SK-N-SH (cell line): ENCODE results near the gene POLR2C. TPM values are rescaled to one million over a fixed set of nuclear protein-coding genes. Genes with fewer than 3 reads are reported as not detected.

Experiments
- CTCF ChIA-PET: fragments of 300-600, 350-600 bp; formaldehyde crosslinking; extraction: SDS; loops from one replicate; lab custom pipeline; 2021; lab: Yijun Ruan, JAX
- POLR2A ChIA-PET: fragments of 350-600 bp; sonication (Branson Sonifier 250); formaldehyde crosslinking; extraction: SDS; loops from one replicate; lab custom pipeline; 2020; ENCODE audit warnings: antibody characterized with exemption, inconsistent platforms; lab: Yijun Ruan, JAX
- DNase-seq: peaks from one replicate; pipeline ENCODE4 v3.0.0; 2012
- H2AFZ ChIP-seq: fragments of 200-600 bp; sonication (generic); 2 replicates; pipeline ENCODE4 v1.8.1; 2016; ENCODE audit warnings: antibody characterized with exemption, mild to moderate bottlenecking, low read depth
- H3F3A ChIP-seq: fragments of 200-600 bp; sonication (generic); replicated peaks from 2 replicates; pipeline ENCODE3; 2016; ENCODE audit warnings: antibody characterized with exemption, mild to moderate bottlenecking; ENCODE audit not compliant: insufficient read depth
- H3K27ac ChIP-seq, 2 experiments: fragments of 200-500 bp in 1 of 2; fragments of 200-600 bp in 1 of 2; sonication (Bioruptor generic) in 1 of 2; sonication (generic), shearing (Covaris generic) in 1 of 2; 2 replicates each; pipeline versions ENCODE4 v1.5.1 to v1.6.1; 2014 to 2016; ENCODE audit warnings: low read depth in 2 of 2, inconsistent platforms in 1 of 2, low read length in 1 of 2, mild to moderate bottlenecking in 1 of 2, mixed read lengths in 1 of 2
- H3K27me3 ChIP-seq: fragments of 200-600 bp; sonication (generic), shearing (Covaris generic); 2 replicates; pipeline ENCODE4 v1.6.1; 2016; ENCODE audit warnings: mixed run types; ENCODE audit not compliant: insufficient read depth
- H3K36me3 ChIP-seq, 2 experiments: fragments of 200-500 bp in 1 of 2; fragments of 200-600 bp in 1 of 2; sonication (Bioruptor generic) in 1 of 2; sonication (generic) in 1 of 2; replicated peaks in 1 of 2; 2 replicates each; pipeline versions ENCODE3 to v1.5.1; 2014 to 2016; ENCODE audit warnings: low read length in 1 of 2, mild to moderate bottlenecking in 1 of 2; ENCODE audit not compliant: insufficient read depth in 2 of 2, control insufficient read depth in 1 of 2
- H3K4me1 ChIP-seq, 2 experiments: fragments of 200-500 bp in 1 of 2; fragments of 200-600 bp in 1 of 2; sonication (Bioruptor generic) in 1 of 2; sonication (generic), shearing (Covaris generic) in 1 of 2; 2 replicates each; pipeline versions ENCODE4 v1.5.1 to v1.6.1; 2014 to 2016; ENCODE audit warnings: low read depth in 1 of 2, low read length in 1 of 2, mixed run types in 1 of 2; ENCODE audit not compliant: insufficient read depth in 2 of 2, control insufficient read depth in 1 of 2
- H3K4me2 ChIP-seq: fragments of 200-600 bp; sonication (generic), shearing (Covaris generic); 2 replicates; pipeline ENCODE4 v1.6.1; 2017; ENCODE audit warnings: mixed run types
- H3K4me3 ChIP-seq, 2 experiments: fragments of 200-500 bp in 1 of 2; fragments of 200-600 bp in 1 of 2; sonication (Bioruptor generic) in 1 of 2; sonication (generic), shearing (Covaris generic) in 1 of 2; 2 replicates each; pipeline versions ENCODE4 v1.5.1 to v1.8.1; 2014 to 2016; ENCODE audit warnings: low read depth in 2 of 2, inconsistent platforms in 1 of 2, low read length in 1 of 2, mild to moderate bottlenecking in 1 of 2, mixed read lengths in 1 of 2, moderate library complexity in 1 of 2
- H3K79me2 ChIP-seq: fragments of 200-600 bp; sonication (generic); 2 replicates; pipeline ENCODE4 v1.8.1; 2017; ENCODE audit warnings: mild to moderate bottlenecking; ENCODE audit not compliant: insufficient read depth
- H3K9ac ChIP-seq: fragments of 200-600 bp; sonication (generic); 2 replicates; pipeline ENCODE4 v1.6.1; 2017; ENCODE audit warnings: mixed run types
- H3K9me2 ChIP-seq: fragments of 200-600 bp; sonication (generic); 2 replicates; pipeline ENCODE4 v1.6.1; 2017; ENCODE audit warnings: mixed run types
- H3K9me3 ChIP-seq: fragments of 200-600 bp; sonication (generic); 2 replicates; pipeline ENCODE4 v1.6.1; 2017; ENCODE audit warnings: mixed run types, mild to moderate bottlenecking, moderate library complexity
- H4K20me1 ChIP-seq: fragments of 200-600 bp; sonication (generic); 2 replicates; pipeline ENCODE4 v1.6.1; 2017; ENCODE audit warnings: mild to moderate bottlenecking, mixed run types; ENCODE audit not compliant: insufficient read depth
- CTCF ChIP-seq: fragments of 200-600 bp; sonication (generic); IDR thresholded peaks from 2 replicates; pipeline ENCODE4 v1.6.1; 2017; ENCODE audit warnings: antibody characterized with exemption, mild to moderate bottlenecking, moderate library complexity
- ELF1 ChIP-seq: IDR thresholded peaks from 2 replicates; pipeline ENCODE4 v1.4.0; 2012
- EP300 ChIP-seq, 2 experiments: IDR thresholded peaks; 2 replicates each; pipeline versions ENCODE4 v1.4.0 to v1.6.1; 2012; ENCODE audit warnings: borderline replicate concordance in 1 of 2, low read depth in 1 of 2, low read length in 1 of 2
- FOSL2 ChIP-seq: IDR thresholded peaks from 2 replicates; pipeline ENCODE4 v1.4.0; 2012; ENCODE audit warnings: low read depth, mild to moderate bottlenecking, moderate library complexity, borderline replicate concordance
- FOXJ3 ChIP-seq: sonication (generic); formaldehyde crosslinking; IDR thresholded peaks from 2 replicates; pipeline ENCODE4 v1.5.1; 2020; ENCODE audit warnings: mild to moderate bottlenecking, missing genetic modification reagents
- FOXM1 ChIP-seq: IDR thresholded peaks from 2 replicates; pipeline ENCODE4 v1.4.0; 2012; ENCODE audit warnings: low read depth, mild to moderate bottlenecking
- IRF3 ChIP-seq: fragments of 150-350 bp; IDR thresholded peaks from 2 replicates; pipeline ENCODE4 v1.6.1; 2016; ENCODE audit warnings: mild to moderate bottlenecking, low read depth, low read length
- MAX ChIP-seq: IDR thresholded peaks from 2 replicates; pipeline ENCODE4 v1.4.0; 2012; ENCODE audit warnings: low read depth
- MXI1 ChIP-seq: IDR thresholded peaks from 2 replicates; pipeline ENCODE4 v1.6.1; 2012; ENCODE audit warnings: mild to moderate bottlenecking, low read depth, low read length, improper control_type of control experiment
- POLR2AphosphoS5 ChIP-seq: IDR thresholded peaks from 2 replicates; pipeline ENCODE4 v1.6.1; 2012; ENCODE audit warnings: low read depth, low read length
- RAD21 ChIP-seq: IDR thresholded peaks from 2 replicates; pipeline ENCODE4 v1.6.1; 2012; ENCODE audit warnings: mild to moderate bottlenecking, low read length
- RCOR1 ChIP-seq: fragments of 150-350 bp; IDR thresholded peaks from 2 replicates; pipeline ENCODE4 v1.6.1; 2017; ENCODE audit warnings: antibody characterized with exemption, low read length
- RFX5 ChIP-seq: IDR thresholded peaks from 2 replicates; pipeline ENCODE4 v1.6.1; 2012; ENCODE audit warnings: mild to moderate bottlenecking, improper control_type of control experiment, low read length
- TAF1 ChIP-seq: IDR thresholded peaks from 2 replicates; pipeline ENCODE4 v1.6.1; 2012; ENCODE audit warnings: low read depth, mild to moderate bottlenecking, low read length, moderate library complexity, borderline replicate concordance
- TEAD4 ChIP-seq: IDR thresholded peaks from 2 replicates; pipeline ENCODE4 v1.4.0; 2012; ENCODE audit warnings: mild to moderate bottlenecking, borderline replicate concordance; ENCODE audit not compliant: insufficient read depth
- USF1 ChIP-seq: IDR thresholded peaks from 2 replicates; pipeline ENCODE4 v1.4.0; 2012; ENCODE audit warnings: low read depth, borderline replicate concordance
- USF2 ChIP-seq: fragments of 150-350 bp; IDR thresholded peaks from 2 replicates; pipeline ENCODE4 v1.6.1; 2017; ENCODE audit warnings: antibody characterized with exemption, low read length, low read depth, borderline replicate concordance
- YY1 ChIP-seq: IDR thresholded peaks from 2 replicates; pipeline ENCODE4 v1.4.0; 2012; ENCODE audit warnings: low read depth, mild to moderate bottlenecking
- ZBTB33 ChIP-seq: IDR thresholded peaks from 2 replicates; pipeline ENCODE4 v1.4.0; 2012; ENCODE audit warnings: low read depth, borderline replicate concordance
- WGBS: methylation state at CpG from one replicate; pipeline ENCODE4 v1.1.6; 2017; ENCODE audit warnings: low lambda C conversion rate; 5-methylcytosine and 5-hydroxymethylcytosine counted together
- polyA plus RNA-seq, 3 experiments: library from polyadenylated mRNA; depleted of rRNA; stranded (reverse); fragments of >200 nt; gene quantifications; 2 replicates each; pipeline ENCODE4 v1.2.3, GENCODE V29; 2012

POLR2C gene
- polyA plus RNA-seq, 1 of the 3 experiments (the other 2 are of a cell fraction): 160 TPM

GRCh38 chr16:57509231-57509923, 46.9 kb downstream of the POLR2C start:
- POLR2A ChIA-PET: interaction anchor here (0.8 to 5.4 kb wide), 10 partner anchors 9 to 132 kb away, joined by 3 to 152 read pairs (median 4); partner anchors contain the start of genes CIAPIN1, COQ9, DOK4 and POLR2C
- Histone ChIP-seq H4K20me1 (no peaks in the 10 kb centered on the region), H3K9me2 (no peaks in the 10 kb centered on the region), H3K4me2 (no peak overlapping the region), H3K4me3 (no peak overlapping the region), H3K9ac (no peak overlapping the region), H3K79me2 (no peaks in the 10 kb centered on the region), H3K36me3 (no peaks in the 10 kb centered on the region), H3K9me3 (no peaks in the 10 kb centered on the region), H3K27ac (peak overlapping the region in 1 of 2 experiments; percentile 99; a peak in 3 of 4 replicates), H3F3A (no peaks in the 10 kb centered on the region), H2AFZ (no peak overlapping the region), H3K27me3 (no peaks in the 10 kb centered on the region), H3K4me1 (peaks cover 0 to 45% of the 10 kb centered on the region in 2 experiments; a peak in 1 of 4 replicates)
- CTCF ChIA-PET: interaction anchor here (1.0 to 23.0 kb wide), 7 partner anchors 10 to 88 kb away, joined by 3 to 426 read pairs (median 34); partner anchors contain the start of genes DOK4 and POLR2C
- TF ChIP-seq RAD21: no peak
- no peak for TF ChIP-seq MXI1
- TF ChIP-seq YY1: no peak
- no peak for TF ChIP-seq MAX
- no peak for TF ChIP-seq FOXM1
- no peak for TF ChIP-seq USF1
- no peak for TF ChIP-seq CTCF
- TF ChIP-seq TEAD4: no peak
- TF ChIP-seq IRF3: no peak
- TF ChIP-seq POLR2AphosphoS5: no peak
- TF ChIP-seq ELF1: no peak
- TF ChIP-seq FOXJ3: no peak
- no peak for TF ChIP-seq TAF1
- TF ChIP-seq RCOR1: no peak
- no peak for TF ChIP-seq EP300 (IDR thresholded peaks at IDR 0.05; ENCODE audit: borderline replicate concordance in 1 of 2, low read depth in 1 of 2, low read length in 1 of 2)
- TF ChIP-seq ZBTB33: no peak
- TF ChIP-seq USF2: no peak
- no peak for TF ChIP-seq RFX5
- TF ChIP-seq FOSL2: no peak
- DNase-seq: no peak
- WGBS: 74% methylated on average over 10 of the region's 12 CpGs
